Heart right ventricle (tissue), 16 donors: Measurements from ENCODE around the gene SGCD. TPM values are rescaled to one million over a fixed set of nuclear protein-coding genes. Genes with fewer than 3 reads are reported as not detected.
A peak's percentile ranks its signal among the peaks of the same experiment; 100 is the strongest.

Source experiments
- ATAC-seq, 8 donors: fragments of 200-7000 bp; cut with Tn5 transposase; one replicate each; pipeline ENCODE4 v1.9.1; 2020; ENCODE audit warnings: mild to moderate bottlenecking in 8 of 8, moderate library complexity in 8 of 8, moderate number of reproducible peaks in 1 of 8
- DNase-seq, 2 donors: peaks; one replicate each; pipeline ENCODE4 v3.0.0-alpha.2; 2020
- H3K27ac ChIP-seq, 10 donors: fragments of 200-600 bp; sonication (generic) in 2 of 10; one replicate each; pipeline versions ENCODE4 v1.5.0 to v1.8.0; 2020 to 2022; ENCODE audit warnings: mild to moderate bottlenecking in 3 of 10
- H3K27me3 ChIP-seq, 7 donors: fragments of 200-600 bp; one replicate each; pipeline ENCODE4 v1.8.0; 2021 to 2022; ENCODE audit warnings: mild to moderate bottlenecking in 2 of 7
- H3K36me3 ChIP-seq, 9 donors: fragments of 200-600 bp; sonication (generic) in 1 of 9; one replicate each; pipeline versions ENCODE4 v1.5.0 to v1.8.0; 2020 to 2022; ENCODE audit warnings: mild to moderate bottlenecking in 2 of 9
- H3K4me1 ChIP-seq, 9 donors: fragments of 200-600 bp; sonication (generic) in 1 of 9; one replicate each; pipeline versions ENCODE4 v1.5.0 to v1.8.0; 2020 to 2022; ENCODE audit warnings: mild to moderate bottlenecking in 4 of 9
- H3K4me3 ChIP-seq, 10 donors: fragments of 200-600 bp; sonication (generic) in 2 of 10; one replicate each; pipeline versions ENCODE4 v1.5.0 to v1.8.0; 2020 to 2022; ENCODE audit warnings: mild to moderate bottlenecking in 7 of 10, moderate library complexity in 2 of 10
- H3K9me3 ChIP-seq, 11 donors: fragments of 200-600 bp in 10 of 11; sonication (generic) in 2 of 11; one replicate each; pipeline versions ENCODE4 v1.5.0 to v1.8.0; 2013 to 2022; ENCODE audit warnings: mild to moderate bottlenecking in 2 of 11, control low read depth in 1 of 11, moderate library complexity in 1 of 11
- CTCF ChIP-seq, 9 donors: fragments of 200-600 bp; sonication (generic) in 2 of 9; IDR thresholded peaks; one replicate each; pipeline versions ENCODE4 v1.5.0 to v1.8.0; 2021 to 2022; ENCODE audit warnings: antibody characterized with exemption in 9 of 9, mild to moderate bottlenecking in 5 of 9, moderate library complexity in 1 of 9
- WGBS, 2 donors: extraction: QIAGEN DNeasy Blood & Tissue Kit; methylation state at CpG; one replicate each; pipeline ENCODE4 v1.1.7; 2013; ENCODE audit warnings: inconsistent platforms in 1 of 2; 5-methylcytosine and 5-hydroxymethylcytosine counted together
- intact Hi-C, 10 donors: fragments of 100-400 bp; cut with DNase I; formaldehyde crosslinking; loops; one replicate each; pipeline versions ENCODE4 v1.11.1 to v1.14.2; 2022
- polyA plus RNA-seq, 2 donors: library from polyadenylated mRNA; stranded (reverse); fragments of 200-250 nt; gene quantifications; one replicate each; pipeline ENCODE4 v1.2.3, GENCODE V29; 2013
- total RNA-seq, 10 donors: library from RNA; stranded (reverse); fragmentation: NEBNext Ultra II Directional in 3 of 10; extraction: Animal tissue kit (Norgen Biotek cat#: 25700) in 3 of 10; gene quantifications; one replicate each; pipeline versions ENCODE4 v1.2.1 to v1.2.4, GENCODE V29; 2021 to 2023
- donor health status: Arrhythmogenic right ventricular cardiomyopathy.
- donor health status: ischemic (EF 13 %, LVEDD 7.1; RV severe dilation, severe dysfunction).
- donor health status: healthy with polysubstance abuse.
- donor health status: DM: no; HTN: yes; CAD: no.
- donor health status: DM: no; HTN: no; CAD: no.
- donor health status: ischemic (EF 25% LVEDD 6.9; RV normal size, moderate dysfunction).
- donor health status: ischemic (EF 25% LVEDD 5.7; RV mildly dilated, moderate dysfunction).
- donor health status: healthy.
- donor health status: DM: yes; HTN: yes; CAD: no.
- donor health status: Ischemic cardiomyopathy.
- donor health status: ischemic (EF 35%, LVEDD 5.7; RV mildly dilated, moderate dysfunction).
- donor health status: nonischemic (EF 11% LVEDD 7.7; RV severe dilation, severe dysfunction).
- donor health status: DM: yes; HTN: yes; CAD: no.
- donor health status: PGD.
- donor health status: ischemic (EF 29% LVEDD 5.4; RV normal size, mild dysfunction).
- donor health status: nonischemic (EF 23%, LVEDD 6.1; RV moderate dilation, normal function).

The SGCD gene
- total and polyA plus RNA-seq, 12 donors, result 12.0 to 153 (median 99.6) TPM

- no peak for DNase-seq
- Histone ChIP-seq H3K27me3 (no peaks in the 10 kb centered on the region), H3K27ac (no peak overlapping the region), H3K36me3 (no peaks in the 10 kb centered on the region), H3K9me3 (no peaks in the 10 kb centered on the region), H3K4me1 (peaks cover 0 to 19% (median 0%) of the 10 kb centered on the region in 9 donors), H3K4me3 (no peak overlapping the region)
- ATAC-seq, result peak in 3 of 8 donors; percentile 27 to 61 (median 59)
- no peak for TF ChIP-seq CTCF (IDR thresholded peaks at IDR 0.05)
- intact Hi-C loops, result no loop called here
- WGBS, 2 donors, result 65 to 66% methylated on average over 5 of the region's 5 CpGs
Observed at GRCh38 chr5:156623381-156624040, 296.5 kb downstream of the SGCD start.

- no peaks in the 10 kb centered on the region for H3K9me3 ChIP-seq
- no peak for TF ChIP-seq CTCF (IDR thresholded peaks at IDR 0.05)
- DNase-seq, result no peak
- WGBS, 2 donors, result 82% methylated on average over 4 of the region's 4 CpGs
- no peaks in the 10 kb centered on the region for H3K27me3 ChIP-seq
- intact Hi-C loops, result no loop called here
- H3K36me3 ChIP-seq, result no peaks in the 10 kb centered on the region
- peaks cover 0 to 19% (median 0%) of the 10 kb centered on the region in 9 donors for H3K4me1 ChIP-seq
- ATAC-seq, result no peak
- H3K4me3 ChIP-seq, result no peak overlapping the region
- no peak overlapping the region for H3K27ac ChIP-seq
Observed at GRCh38 chr5:156624686-156625085, 297.7 kb downstream of the SGCD start.

- Histone ChIP-seq H3K36me3 (no peaks in the 10 kb centered on the region), H3K4me1 (peaks cover 0 to 16% (median 0%) of the 10 kb centered on the region in 9 donors), H3K9me3 (no peaks in the 10 kb centered on the region), H3K27ac (no peak overlapping the region), H3K4me3 (no peak overlapping the region), H3K27me3 (no peaks in the 10 kb centered on the region)
- TF ChIP-seq CTCF (IDR thresholded peaks at IDR 0.05), result no peak
- ATAC-seq (no peak), DNase-seq (no peak)
- intact Hi-C loops, result no loop called here
Observed at GRCh38 chr5:156628421-156628820, 301.5 kb downstream of the SGCD start.

GRCh38 chr5:156631005-156631404 is 304.0 kb downstream of the SGCD start:
- DNase-seq (no peak), ATAC-seq (no peak)
- intact Hi-C loops, result no loop called here
- no peak overlapping the region for H3K4me3 ChIP-seq
- H3K27me3 ChIP-seq, result no peaks in the 10 kb centered on the region
- no peak for TF ChIP-seq CTCF (IDR thresholded peaks at IDR 0.05)
- H3K36me3 ChIP-seq, result no peaks in the 10 kb centered on the region
- H3K27ac ChIP-seq, result no peak overlapping the region
- H3K4me1 ChIP-seq, result peaks cover 0 to 6% (median 0%) of the 10 kb centered on the region in 9 donors
- peaks cover 0 to 3% (median 0%) of the 10 kb centered on the region in 11 donors for H3K9me3 ChIP-seq
- WGBS, 2 donors, result 81 to 94% methylated on average over 1 of the region's 1 CpG
